CD8-positive, alpha-beta memory T cell (primary cell): ENCODE results near the gene TMEM141. TPM values are rescaled to one million over a fixed set of nuclear protein-coding genes. Genes with fewer than 3 reads are reported as not detected.
"Not testable (repeated sequence)": the region's sequence is repeated elsewhere in the genome, so short reads cannot be mapped to it uniquely, and the experiment has no call there.

Experiments
- CTCF ChIA-PET: fragments of 350-600 bp; sonication (Branson Sonifier 250); formaldehyde crosslinking; loops from one replicate; lab custom pipeline; 2021; ENCODE audit warnings: antibody characterized with exemption; lab: Charles Lee
- POLR2A ChIA-PET: fragments of 350-600 bp; sonication (Branson Sonifier 250); formaldehyde crosslinking; loops from one replicate; lab custom pipeline; 2021; ENCODE audit warnings: antibody characterized with exemption; lab: Charles Lee
- DNase-seq, 5 donors: peaks; one replicate each; pipeline versions ENCODE4 v3.0.0 to v3.0.0-alpha.2; 2020 to 2022; ENCODE audit warnings: mixed read lengths in 1 of 5
- H3K27ac ChIP-seq: one replicate; pipeline ENCODE4 v1.7.0; 2013; ENCODE audit warnings: low read depth, mild to moderate bottlenecking, low read length, moderate library complexity
- H3K27me3 ChIP-seq: 2 replicates; pipeline ENCODE4 v1.7.0; 2013; ENCODE audit warnings: low read length, mild to moderate bottlenecking; ENCODE audit not compliant: insufficient read depth, poor library complexity, severe bottlenecking
- H3K36me3 ChIP-seq: 2 replicates; pipeline ENCODE4 v1.7.0; 2013; ENCODE audit warnings: mild to moderate bottlenecking, low read length, moderate library complexity; ENCODE audit not compliant: insufficient read depth
- H3K4me1 ChIP-seq: 2 replicates; pipeline ENCODE4 v1.7.0; 2013; ENCODE audit warnings: mild to moderate bottlenecking, low read length, moderate library complexity; ENCODE audit not compliant: insufficient read depth
- H3K4me3 ChIP-seq: 2 replicates; pipeline ENCODE4 v1.7.0; 2013; ENCODE audit warnings: mild to moderate bottlenecking, low read length
- H3K9me3 ChIP-seq: 2 replicates; pipeline ENCODE4 v1.7.0; 2013; ENCODE audit warnings: mild to moderate bottlenecking, low read length
- H3K27ac Mint-ChIP-seq, 8 donors: one replicate each; pipeline ENCODE4 v1.8.0; 2020 to 2021; ENCODE audit warnings: mixed read lengths in 8 of 8, mild to moderate bottlenecking in 6 of 8, inconsistent platforms in 3 of 8, moderate library complexity in 3 of 8
- H3K27me3 Mint-ChIP-seq, 2 donors: one replicate each; pipeline ENCODE4 v1.8.0; 2020 to 2021; ENCODE audit warnings: mixed read lengths in 2 of 2, mild to moderate bottlenecking in 1 of 2, moderate library complexity in 1 of 2
- H3K36me3 Mint-ChIP-seq, 3 donors: one replicate each; pipeline ENCODE4 v1.8.0; 2020 to 2021; ENCODE audit warnings: mixed read lengths in 3 of 3, inconsistent platforms in 1 of 3, mild to moderate bottlenecking in 1 of 3
- H3K4me1 Mint-ChIP-seq, 3 donors: one replicate each; pipeline ENCODE4 v1.8.0; 2020 to 2021; ENCODE audit warnings: mixed read lengths in 3 of 3, inconsistent platforms in 1 of 3, mild to moderate bottlenecking in 1 of 3
- H3K4me3 Mint-ChIP-seq, 7 donors: one replicate each; pipeline ENCODE4 v1.8.0; 2020 to 2021; ENCODE audit warnings: mixed read lengths in 7 of 7, mild to moderate bottlenecking in 6 of 7, moderate library complexity in 4 of 7, inconsistent platforms in 2 of 7
- H3K9me3 Mint-ChIP-seq, 5 donors: one replicate each; pipeline ENCODE4 v1.8.0; 2020 to 2022; ENCODE audit warnings: mixed read lengths in 5 of 5, mild to moderate bottlenecking in 3 of 5, moderate library complexity in 2 of 5, inconsistent platforms in 1 of 5
- polyA plus RNA-seq: library from polyadenylated mRNA; unstranded; fragments of 300-500 nt; fragmentation: Illumina TruSeq; gene quantifications from one replicate; pipeline ENCODE4 v1.2.3, GENCODE V29; 2021
- total RNA-seq, 2 experiments: library from RNA; stranded (reverse); gene quantifications; one replicate each; pipeline ENCODE4 v1.2.3, GENCODE V29; 2021

Gene TMEM141
- total and polyA plus RNA-seq, 3 experiments from 2014 or later, result 37.8 to 50.6 (median 50.1) TPM

GRCh38 chr9:136751814-136752213 is 39.3 kb upstream of the TMEM141 start:
- Mint-ChIP-seq H3K4me3 (no peak overlapping the region), H3K36me3 (peaks cover 0 to 12% (median 0%) of the 10 kb centered on the region in 3 donors), H3K27me3 (peaks cover 8 to 19% of the 10 kb centered on the region in 2 donors), H3K4me1 (no peaks in the 10 kb centered on the region), H3K27ac (no peak overlapping the region), H3K9me3 (peaks cover 15 to 22% (median 19%) of the 10 kb centered on the region in 5 donors)
- Histone ChIP-seq H3K36me3 (no peaks in the 10 kb centered on the region), H3K4me1 (no peaks in the 10 kb centered on the region), H3K9me3 (peaks cover 9% of the 10 kb centered on the region), H3K4me3 (no peak overlapping the region), H3K27ac (no peak overlapping the region), H3K27me3 (no peaks in the 10 kb centered on the region)
- DNase-seq, result no peak
- POLR2A ChIA-PET, result no interaction called here
- CTCF ChIA-PET, result interaction anchor here (1.2 kb wide), 1 partner anchor 15 kb away, joined by 3 read pairs; no protein-coding TSS in a partner anchor

- no peak overlapping the region for H3K27ac Mint-ChIP-seq
These were observed 37.6 kb upstream of the TMEM141 start for GRCh38 chr9:136753371-136754058.

GRCh38 chr9:136754059-136754572 is 37.0 kb upstream of the TMEM141 start:
- peaks cover 5 to 14% of the 10 kb centered on the region in 2 donors for H3K27me3 Mint-ChIP-seq
- peaks cover 9% of the 10 kb centered on the region for H3K9me3 ChIP-seq
- POLR2A ChIA-PET, result no interaction called here

More at GRCh38 chr9:136753371-136754058, 37.6 kb upstream of the TMEM141 start:
- Mint-ChIP-seq H3K4me3 (no peak overlapping the region), H3K36me3 (peaks cover 0 to 12% (median 0%) of the 10 kb centered on the region in 3 donors), H3K27me3 (peaks cover 5 to 14% of the 10 kb centered on the region in 2 donors), H3K4me1 (no peaks in the 10 kb centered on the region), H3K9me3 (peaks cover 15 to 22% (median 19%) of the 10 kb centered on the region in 5 donors)
- no peak overlapping the region for H3K27ac ChIP-seq
- DNase-seq, result no peak
- no peaks in the 10 kb centered on the region for H3K27me3 ChIP-seq
- H3K4me3 ChIP-seq, result no peak overlapping the region
- ChIA-PET POLR2A (no interaction called here), CTCF (no interaction called here)
- no peaks in the 10 kb centered on the region for H3K36me3 ChIP-seq
- no peaks in the 10 kb centered on the region for H3K4me1 ChIP-seq
- peaks cover 9% of the 10 kb centered on the region for H3K9me3 ChIP-seq

DNA sequence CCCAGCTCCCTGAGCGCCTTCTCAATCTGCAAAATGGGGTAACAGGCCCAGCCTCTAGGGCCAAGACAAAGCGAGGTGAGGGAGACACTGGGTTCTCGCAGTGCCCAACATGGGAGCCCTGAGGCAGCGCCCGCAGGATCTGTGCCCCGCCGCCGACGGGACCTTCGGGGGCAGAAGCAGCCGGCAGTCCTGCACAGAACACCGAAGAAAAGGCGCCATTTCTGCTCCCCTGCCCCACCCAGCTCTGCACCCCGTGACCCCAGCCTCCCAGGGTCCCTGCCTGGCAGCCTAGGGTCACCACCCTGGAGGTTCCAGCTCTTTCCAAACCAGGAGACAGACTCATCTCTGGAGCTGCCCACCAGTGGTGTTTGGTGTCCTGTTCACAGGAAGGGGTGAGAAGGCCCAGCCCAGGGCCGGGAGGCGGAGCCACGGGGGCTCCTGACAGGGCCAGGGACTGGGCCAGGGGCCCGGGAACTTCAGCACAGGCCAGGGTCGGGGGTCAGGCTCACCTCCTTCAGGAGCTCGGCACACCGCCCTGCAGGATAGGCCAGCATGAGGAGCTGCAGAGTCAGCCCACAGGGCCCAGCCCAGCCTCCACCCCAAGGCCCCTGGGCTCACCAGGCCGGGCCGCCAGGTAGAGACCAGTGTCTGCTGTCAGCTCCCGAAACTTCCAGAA is 36.4 kb upstream of the TMEM141 start:
- POLR2A ChIA-PET, result no interaction called here
- Histone ChIP-seq H3K27ac (no peak overlapping the region), H3K27me3 (no peaks in the 10 kb centered on the region), H3K4me1 (no peaks in the 10 kb centered on the region), H3K9me3 (peaks cover 9% of the 10 kb centered on the region), H3K4me3 (no peak overlapping the region), H3K36me3 (no peaks in the 10 kb centered on the region)
- peaks cover 15 to 22% (median 19%) of the 10 kb centered on the region in 5 donors for H3K9me3 Mint-ChIP-seq
- no peak for DNase-seq
- H3K36me3 Mint-ChIP-seq, result peaks cover 0 to 12% (median 0%) of the 10 kb centered on the region in 3 donors
- H3K4me1 Mint-ChIP-seq, result no peaks in the 10 kb centered on the region
- CTCF ChIA-PET, result no interaction called here
- no peak overlapping the region for H3K4me3 Mint-ChIP-seq
- no peak overlapping the region for H3K27ac Mint-ChIP-seq
- peaks cover 6 to 18% of the 10 kb centered on the region in 2 donors for H3K27me3 Mint-ChIP-seq

More at GRCh38 chr9:136754059-136754572, 37.0 kb upstream of the TMEM141 start:
- H3K27me3 ChIP-seq, result no peaks in the 10 kb centered on the region
- H3K4me3 Mint-ChIP-seq, result no peak overlapping the region
- H3K36me3 Mint-ChIP-seq, result peaks cover 0 to 12% (median 0%) of the 10 kb centered on the region in 3 donors
- peaks cover 15 to 22% (median 19%) of the 10 kb centered on the region in 5 donors for H3K9me3 Mint-ChIP-seq
- H3K27ac ChIP-seq, result no peak overlapping the region
- CTCF ChIA-PET, result no interaction called here
- no peaks in the 10 kb centered on the region for H3K4me1 ChIP-seq
- no peak for DNase-seq
- no peaks in the 10 kb centered on the region for H3K36me3 ChIP-seq
- H3K4me1 Mint-ChIP-seq, result no peaks in the 10 kb centered on the region
- no peak overlapping the region for H3K4me3 ChIP-seq
- no peak overlapping the region for H3K27ac Mint-ChIP-seq

GRCh38 chr9:136755302-136756133 is 35.6 kb upstream of the TMEM141 start:
- POLR2A ChIA-PET, H3K4me3 ChIP-seq, H3K4me1 Mint-ChIP-seq, H3K36me3 ChIP-seq, H3K9me3 ChIP-seq, H3K4me1 ChIP-seq, CTCF ChIA-PET, H3K27ac Mint-ChIP-seq, H3K27me3 ChIP-seq, H3K4me3 Mint-ChIP-seq, DNase-seq, H3K27ac ChIP-seq: not testable (repeated sequence)
- H3K9me3 Mint-ChIP-seq, result peaks cover 15 to 22% (median 18%) of the 10 kb centered on the region in 5 donors
- peaks cover 0 to 12% (median 0%) of the 10 kb centered on the region in 3 donors for H3K36me3 Mint-ChIP-seq
- peaks cover 6 to 22% of the 10 kb centered on the region in 2 donors for H3K27me3 Mint-ChIP-seq

- no peak overlapping the region for H3K27ac Mint-ChIP-seq
- H3K36me3 ChIP-seq, result no peaks in the 10 kb centered on the region
- DNase-seq, result no peak
- H3K4me1 ChIP-seq, result no peaks in the 10 kb centered on the region
- H3K27ac ChIP-seq, result no peak overlapping the region
- H3K4me1 Mint-ChIP-seq, result no peaks in the 10 kb centered on the region
- H3K9me3 Mint-ChIP-seq, result peaks cover 14 to 22% (median 18%) of the 10 kb centered on the region in 5 donors
- H3K4me3 Mint-ChIP-seq, result no peak overlapping the region
- H3K27me3 Mint-ChIP-seq, result peaks cover 10 to 27% of the 10 kb centered on the region in 2 donors
- no peak overlapping the region for H3K4me3 ChIP-seq
- ChIA-PET CTCF (no interaction called here), POLR2A (no interaction called here)
- H3K9me3 ChIP-seq, result peaks cover 9% of the 10 kb centered on the region
- H3K27me3 ChIP-seq, result no peaks in the 10 kb centered on the region
- peaks cover 0 to 12% (median 0%) of the 10 kb centered on the region in 3 donors for H3K36me3 Mint-ChIP-seq
These were observed 35.1 kb upstream of the TMEM141 start for GRCh38 chr9:136756134-136756438.

DNA sequence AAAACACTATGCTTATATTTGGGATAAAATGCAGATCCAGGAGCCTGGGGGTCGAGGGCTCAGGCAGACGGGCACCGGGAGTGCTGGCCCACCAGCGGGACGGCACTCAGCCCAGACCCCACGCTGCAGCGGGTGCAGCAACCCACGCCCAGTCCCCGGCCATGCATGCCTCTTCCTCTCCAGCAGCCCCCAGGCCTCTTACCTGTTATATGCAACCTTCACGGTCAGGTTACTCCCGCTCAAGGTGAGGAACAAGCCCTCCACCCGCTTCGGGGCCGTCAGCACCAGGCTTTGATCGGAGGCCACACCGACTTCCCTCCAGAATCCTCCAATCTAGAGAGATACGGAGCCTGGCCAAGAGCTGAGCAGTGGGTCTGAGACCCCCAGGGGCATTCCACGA is 34.3 kb upstream of the TMEM141 start:
- POLR2A ChIA-PET, result no interaction called here

More for the DNA sequence above, 34.3 kb upstream of the TMEM141 start:
- Histone ChIP-seq H3K4me1 (no peaks in the 10 kb centered on the region), H3K27ac (no peak overlapping the region), H3K36me3 (no peaks in the 10 kb centered on the region), H3K9me3 (peaks cover 4% of the 10 kb centered on the region), H3K27me3 (no peaks in the 10 kb centered on the region), H3K4me3 (no peak overlapping the region)
- Mint-ChIP-seq H3K4me3 (no peak overlapping the region), H3K36me3 (peaks cover 0 to 10% (median 0%) of the 10 kb centered on the region in 3 donors), H3K9me3 (peaks cover 10 to 17% (median 11%) of the 10 kb centered on the region in 5 donors), H3K27me3 (peaks cover 7 to 27% of the 10 kb centered on the region in 2 donors), H3K4me1 (no peaks in the 10 kb centered on the region), H3K27ac (no peak overlapping the region)
- CTCF ChIA-PET, result no interaction called here
- DNase-seq, result no peak
